Activated effector memory CD4-positive, alpha-beta T cell treated with Interleukin-2 at 50 U/mL for 16 hours (primary cell): Measurements from ENCODE around the gene RBM44.

Experiments
- DNase-seq: peaks from one replicate; pipeline ENCODE4 v3.0.0-alpha.2; 2020

The RBM44 gene

GRCh38 chr2:237886685-237887481 is 88.3 kb downstream of the RBM44 start:
- DNase-seq: no peak

- DNase-seq: no peak
Observed at GRCh38 chr2:237888389-237888788, 89.8 kb downstream of the RBM44 start.

DNA sequence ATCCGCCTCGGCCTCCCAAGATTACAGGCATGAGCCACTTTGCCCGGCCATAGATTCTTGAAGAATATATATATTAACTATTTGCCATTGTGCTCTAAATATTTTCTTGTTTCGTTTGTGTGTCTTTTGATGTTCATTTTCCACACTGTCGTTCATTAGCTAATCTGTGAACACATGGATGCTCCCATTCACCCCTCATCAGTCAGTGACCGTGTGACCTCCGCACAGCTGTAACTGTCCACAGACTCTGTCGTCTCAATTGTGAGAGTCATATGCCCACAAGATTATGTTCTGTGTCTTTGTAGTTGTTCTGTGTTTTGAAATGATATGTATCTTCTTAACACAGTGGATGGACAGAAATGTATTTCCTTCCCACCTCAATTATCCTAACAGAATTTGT is 90.4 kb downstream of the RBM44 start:
- DNase-seq: no peak

GRCh38 chr2:237889811-237890210 is 91.2 kb downstream of the RBM44 start:
- DNase-seq: no peak
